Activated CD8-positive, alpha-beta memory T cell treated with anti-CD3 and anti-CD28 coated beads, Interleukin-2, amount 10 ng/mL, durations not matched to agents 7 days and 5 days (primary cell): ENCODE data around the gene ACSL6. TPM values are rescaled to one million over a fixed set of nuclear protein-coding genes. Genes with fewer than 3 reads are reported as not detected.

Experiments used
- ATAC-seq: fragments of 150-1000 bp; cut with Tn5 transposase; one replicate; pipeline ENCODE4 v1.10.0; 2021; ENCODE audit warnings: moderate library complexity
- CTCF ChIA-PET: fragments of 350-600 bp; sonication (Branson Sonifier 250); formaldehyde crosslinking; loops from one replicate; lab custom pipeline; 2021; ENCODE audit warnings: antibody characterized with exemption; lab: Charles Lee
- DNase-seq: peaks from one replicate; pipeline ENCODE4 v3.0.0-alpha.2; 2020
- H3K27ac Mint-ChIP-seq: one replicate; pipeline ENCODE4 v1.8.0; 2021; ENCODE audit warnings: mild to moderate bottlenecking, mixed read lengths
- H3K27me3 Mint-ChIP-seq: one replicate; pipeline ENCODE4 v1.8.0; 2021; ENCODE audit warnings: mixed read lengths
- H3K36me3 Mint-ChIP-seq: one replicate; pipeline ENCODE4 v1.8.0; 2021; ENCODE audit warnings: mild to moderate bottlenecking, mixed read lengths
- H3K4me1 Mint-ChIP-seq: one replicate; pipeline ENCODE4 v1.8.0; 2021; ENCODE audit warnings: mixed read lengths
- H3K4me3 Mint-ChIP-seq: one replicate; pipeline ENCODE4 v1.8.0; 2021; ENCODE audit warnings: mild to moderate bottlenecking, moderate library complexity, mixed read lengths
- H3K9me3 Mint-ChIP-seq: one replicate; pipeline ENCODE4 v1.8.0; 2022; ENCODE audit warnings: low read depth, mixed read lengths
- total RNA-seq, 2 experiments: library from RNA; stranded (reverse); gene quantifications; one replicate each; pipeline ENCODE4 v1.2.3, GENCODE V29; 2021

The ACSL6 gene
- total RNA-seq, 2 experiments from 2014 or later: 7.0 to 10.9 TPM

GRCh38 chr5:131973089-131973712 lies 38.3 kb downstream of the ACSL6 start:
- Mint-ChIP-seq H3K4me3 (no peak overlapping the region), H3K27ac (peak overlapping the region; percentile 35), H3K9me3 (no peaks in the 10 kb centered on the region), H3K4me1 (peaks cover 30% of the 10 kb centered on the region), H3K27me3 (no peaks in the 10 kb centered on the region), H3K36me3 (no peaks in the 10 kb centered on the region)
- DNase-seq (peak; percentile 35), ATAC-seq (no peak)
- CTCF ChIA-PET: interaction anchor here (1.2 kb wide), 1 partner anchor 441 kb away, joined by 3 read pairs; no protein-coding TSS in a partner anchor

GRCh38 chr5:131968396-131968954 lies 43.0 kb downstream of the ACSL6 start:
- no peaks in the 10 kb centered on the region for H3K36me3 Mint-ChIP-seq
- no peak for DNase-seq

GRCh38 chr5:131966551-131966950 lies 44.9 kb downstream of the ACSL6 start:
- H3K9me3 Mint-ChIP-seq: no peaks in the 10 kb centered on the region

More at GRCh38 chr5:131968396-131968954, 43.0 kb downstream of the ACSL6 start:
- H3K27me3 Mint-ChIP-seq: no peaks in the 10 kb centered on the region
- no peaks in the 10 kb centered on the region for H3K9me3 Mint-ChIP-seq
- no peak for ATAC-seq
- CTCF ChIA-PET: interaction anchor here (0.6 to 1.2 kb wide), 2 partner anchors 13 to 379 kb away, joined by 3 read pairs; no protein-coding TSS in a partner anchor
- H3K27ac Mint-ChIP-seq: no peak overlapping the region
- H3K4me3 Mint-ChIP-seq: no peak overlapping the region
- H3K4me1 Mint-ChIP-seq: no peaks in the 10 kb centered on the region

GRCh38 chr5:131965826-131966415 lies 45.5 kb downstream of the ACSL6 start:
- ATAC-seq: no peak
- H3K4me3 Mint-ChIP-seq: no peak overlapping the region
- CTCF ChIA-PET: no interaction called here
- H3K4me1 Mint-ChIP-seq: no peaks in the 10 kb centered on the region
- no peaks in the 10 kb centered on the region for H3K9me3 Mint-ChIP-seq
- no peak for DNase-seq
- H3K27ac Mint-ChIP-seq: no peak overlapping the region
- H3K36me3 Mint-ChIP-seq: no peaks in the 10 kb centered on the region
- H3K27me3 Mint-ChIP-seq: no peaks in the 10 kb centered on the region

More at GRCh38 chr5:131966551-131966950, 44.9 kb downstream of the ACSL6 start:
- no peak for DNase-seq
- CTCF ChIA-PET: no interaction called here
- ATAC-seq: no peak
- Mint-ChIP-seq H3K27me3 (no peaks in the 10 kb centered on the region), H3K27ac (no peak overlapping the region), H3K4me1 (no peaks in the 10 kb centered on the region), H3K36me3 (no peaks in the 10 kb centered on the region), H3K4me3 (no peak overlapping the region)

GRCh38 chr5:131959906-131960305 lies 51.6 kb downstream of the ACSL6 start:
- CTCF ChIA-PET: interaction anchor here (0.8 kb wide), 1 partner anchor 47 kb away, joined by 3 read pairs; no protein-coding TSS in a partner anchor
- ATAC-seq: no peak

GRCh38 chr5:131959136-131959535 lies 52.3 kb downstream of the ACSL6 start:
- Mint-ChIP-seq H3K27ac (no peak overlapping the region), H3K4me1 (peaks cover 17% of the 10 kb centered on the region), H3K27me3 (peaks cover 2% of the 10 kb centered on the region), H3K36me3 (peaks cover 11% of the 10 kb centered on the region), H3K4me3 (no peak overlapping the region), H3K9me3 (no peaks in the 10 kb centered on the region)
- DNase-seq (no peak), ATAC-seq (no peak)
- CTCF ChIA-PET: no interaction called here

More at GRCh38 chr5:131959906-131960305, 51.6 kb downstream of the ACSL6 start:
- Mint-ChIP-seq H3K9me3 (no peaks in the 10 kb centered on the region), H3K27me3 (peaks cover 2% of the 10 kb centered on the region), H3K36me3 (peaks cover 6% of the 10 kb centered on the region), H3K27ac (no peak overlapping the region), H3K4me3 (no peak overlapping the region), H3K4me1 (peaks cover 11% of the 10 kb centered on the region)
- DNase-seq: no peak

- Mint-ChIP-seq H3K9me3 (no peaks in the 10 kb centered on the region), H3K4me3 (no peak overlapping the region), H3K4me1 (peaks cover 20% of the 10 kb centered on the region), H3K27me3 (peaks cover 2% of the 10 kb centered on the region), H3K27ac (no peak overlapping the region), H3K36me3 (peaks cover 14% of the 10 kb centered on the region)
- CTCF ChIA-PET: no interaction called here
- ATAC-seq (no peak), DNase-seq (no peak)
Observed at GRCh38 chr5:131957721-131958441, 53.6 kb downstream of the ACSL6 start.

GRCh38 chr5:131953969-131954368 lies 57.5 kb downstream of the ACSL6 start:
- Mint-ChIP-seq H3K9me3 (no peaks in the 10 kb centered on the region), H3K27ac (no peak overlapping the region), H3K4me1 (peaks cover 20% of the 10 kb centered on the region), H3K4me3 (no peak overlapping the region), H3K36me3 (peaks cover 9% of the 10 kb centered on the region), H3K27me3 (peaks cover 5% of the 10 kb centered on the region)
- CTCF ChIA-PET: no interaction called here
- no peak for DNase-seq
- peak; percentile 30 for ATAC-seq

- H3K27me3 Mint-ChIP-seq: peaks cover 5% of the 10 kb centered on the region
- H3K9me3 Mint-ChIP-seq: no peaks in the 10 kb centered on the region
Observed at GRCh38 chr5:131952301-131952857, 59.1 kb downstream of the ACSL6 start.

GRCh38 chr5:131950706-131951105 lies 60.8 kb downstream of the ACSL6 start:
- CTCF ChIA-PET: no interaction called here
- Mint-ChIP-seq H3K4me1 (peaks cover 9% of the 10 kb centered on the region), H3K36me3 (peaks cover 9% of the 10 kb centered on the region), H3K4me3 (no peak overlapping the region), H3K27ac (no peak overlapping the region), H3K27me3 (peaks cover 5% of the 10 kb centered on the region), H3K9me3 (no peaks in the 10 kb centered on the region)
- ATAC-seq: no peak
- DNase-seq: no peak

More at GRCh38 chr5:131952301-131952857, 59.1 kb downstream of the ACSL6 start:
- DNase-seq (no peak), ATAC-seq (no peak)
- CTCF ChIA-PET: no interaction called here
- Mint-ChIP-seq H3K4me1 (peaks cover 13% of the 10 kb centered on the region), H3K4me3 (no peak overlapping the region), H3K36me3 (peaks cover 9% of the 10 kb centered on the region), H3K27ac (no peak overlapping the region)

- Mint-ChIP-seq H3K27ac (no peak overlapping the region), H3K4me3 (no peak overlapping the region), H3K4me1 (no peaks in the 10 kb centered on the region), H3K36me3 (no peaks in the 10 kb centered on the region), H3K27me3 (peaks cover 3% of the 10 kb centered on the region), H3K9me3 (no peaks in the 10 kb centered on the region)
- CTCF ChIA-PET: no interaction called here
- ATAC-seq: no peak
- DNase-seq: no peak
Observed at GRCh38 chr5:131947445-131947844, 64.0 kb downstream of the ACSL6 start.

GRCh38 chr5:131945551-131946168 lies 65.8 kb downstream of the ACSL6 start, which contains the start of gene MEIKIN:
Gene MEIKIN (minus strand): TSS chr5:131945663. CDS start chr5:131945505, 158 bp downstream.
- Mint-ChIP-seq H3K9me3 (no peaks in the 10 kb centered on the region), H3K27me3 (peaks cover 3% of the 10 kb centered on the region), H3K27ac (no peak within 1 kb of the TSS), H3K4me1 (no peaks in the 10 kb centered on the region), H3K36me3 (no peaks in the 10 kb centered on the region), H3K4me3 (no peak within 1 kb of the TSS)
- DNase-seq (no peak), ATAC-seq (no peak)
- CTCF ChIA-PET: no interaction called here
